ENCODE measurements around the gene EMC6.
A peak's percentile ranks its signal among the peaks of the same experiment; 100 is the strongest.
"Not testable (repeated sequence)": the region's sequence is repeated elsewhere in the genome, so short reads cannot be mapped to it uniquely, and the experiment has no call there.

EMC6 gene

GRCh38 chr17:3681565-3681964 lies 13.0 kb downstream of the EMC6 start:
- no peak for DNase-seq (ENCODE audit: low spot score)

- no peak for DNase-seq (ENCODE audit: low spot score)
Observed at GRCh38 chr17:3682033-3682432, 13.4 kb downstream of the EMC6 start.

- DNase-seq (ENCODE audit: low spot score): no peak
Observed at GRCh38 chr17:3683054-3683511, 14.5 kb downstream of the EMC6 start.

- no peak for DNase-seq (ENCODE audit: low spot score)
Observed at GRCh38 chr17:3685174-3685573, 16.6 kb downstream of the EMC6 start.

- DNase-seq (ENCODE audit: low spot score): no peak
Observed at GRCh38 chr17:3688027-3688553, 19.5 kb downstream of the EMC6 start.

- DNase-seq (ENCODE audit: low spot score): no peak
Observed at GRCh38 chr17:3688852-3689261, 20.2 kb downstream of the EMC6 start.

- no peak for DNase-seq (ENCODE audit: low spot score)
Observed at GRCh38 chr17:3689262-3690093, 20.9 kb downstream of the EMC6 start.

- no peak for DNase-seq (ENCODE audit: low spot score)
Observed at GRCh38 chr17:3690094-3690715, 21.6 kb downstream of the EMC6 start.

GRCh38 chr17:3691617-3692067 lies 23.0 kb downstream of the EMC6 start:
- no peak for DNase-seq (ENCODE audit: low spot score)

- DNase-seq (ENCODE audit: low spot score): no peak
Observed at GRCh38 chr17:3692346-3692745, 23.7 kb downstream of the EMC6 start.

GRCh38 chr17:3693141-3693540 lies 24.5 kb downstream of the EMC6 start:
- no peak for DNase-seq (ENCODE audit: low spot score)

- DNase-seq (ENCODE audit: low spot score): no peak
Observed at GRCh38 chr17:3693829-3694231, 25.2 kb downstream of the EMC6 start.

GRCh38 chr17:3695129-3695722 lies 26.6 kb downstream of the EMC6 start:
- peak; percentile 26 for DNase-seq (ENCODE audit: low spot score)

GRCh38 chr17:3695723-3696411 lies 27.3 kb downstream of the EMC6 start, which contains the start of gene P2RX5:
Gene P2RX5 (minus strand): TSS chr17:3696155. CDS start chr17:3696005, 150 bp downstream.
- peak; percentile 34 for DNase-seq (ENCODE audit: low spot score)

GRCh38 chr17:3697103-3697476 lies 28.5 kb downstream of the EMC6 start:
- DNase-seq (ENCODE audit: low spot score): no peak

- DNase-seq (ENCODE audit: low spot score): no peak
Observed at GRCh38 chr17:3698139-3698538, 29.5 kb downstream of the EMC6 start.

- DNase-seq (ENCODE audit: low spot score): no peak
Observed at GRCh38 chr17:3699951-3700350, 31.3 kb downstream of the EMC6 start.

- not testable (repeated sequence) for DNase-seq (ENCODE audit: low spot score)
Observed at GRCh38 chr17:3702041-3702539, 33.5 kb downstream of the EMC6 start.

GRCh38 chr17:3704931-3705717 lies 36.5 kb downstream of the EMC6 start:
- DNase-seq (ENCODE audit: low spot score): no peak

- not testable (repeated sequence) for DNase-seq (ENCODE audit: low spot score)
Observed at GRCh38 chr17:3705718-3705984, 37.0 kb downstream of the EMC6 start.

GRCh38 chr17:3708366-3708765 lies 39.8 kb downstream of the EMC6 start:
- no peak for DNase-seq (ENCODE audit: low spot score)
